GM19238 (cell line): ENCODE results near the gene RELT.

Experiments
- DNase-seq: peaks from one replicate; pipeline ENCODE4 v3.0.0; 2011; ENCODE audit warnings: low spot score; ENCODE audit not compliant: insufficient read length

RELT gene

GRCh38 chr11:73347067-73347466 is 29.1 kb upstream of the RELT start:
- DNase-seq, result no peak

- DNase-seq, result no peak
Measured at GRCh38 chr11:73348838-73349237, 27.4 kb upstream of the RELT start.

- no peak for DNase-seq
Measured at GRCh38 chr11:73349633-73350032, 26.6 kb upstream of the RELT start.

- DNase-seq, result peak; percentile 88
Measured at GRCh38 chr11:73350908-73351636, 25.1 kb upstream of the RELT start.

- no peak for DNase-seq
Measured at GRCh38 chr11:73353422-73353821, 22.8 kb upstream of the RELT start.

GRCh38 chr11:73355109-73355508 is 21.1 kb upstream of the RELT start:
- DNase-seq, result no peak

- DNase-seq, result no peak
Measured at GRCh38 chr11:73356979-73357860, 19.0 kb upstream of the RELT start.

- DNase-seq, result no peak
Measured at GRCh38 chr11:73358071-73358470, 18.1 kb upstream of the RELT start.

- DNase-seq, result no peak
Measured at GRCh38 chr11:73359341-73359740, 16.9 kb upstream of the RELT start.

GRCh38 chr11:73359930-73360742 is 16.1 kb upstream of the RELT start:
- peak; percentile 57 for DNase-seq

GRCh38 chr11:73360743-73361369 is 15.3 kb upstream of the RELT start:
- no peak for DNase-seq

GRCh38 chr11:73361953-73362776 is 14.0 kb upstream of the RELT start:
- no peak for DNase-seq

GRCh38 chr11:73363147-73363546 is 13.1 kb upstream of the RELT start:
- DNase-seq, result no peak

- no peak for DNase-seq
Measured at GRCh38 chr11:73365352-73366264, 10.6 kb upstream of the RELT start.

GRCh38 chr11:73366265-73366610 is 10.0 kb upstream of the RELT start:
- no peak for DNase-seq

- DNase-seq, result no peak
Measured at GRCh38 chr11:73366953-73367352, 9.2 kb upstream of the RELT start.

- DNase-seq, result no peak
Measured at GRCh38 chr11:73367482-73368024, 8.6 kb upstream of the RELT start.

- no peak for DNase-seq
Measured at GRCh38 chr11:73372375-73372993, 3.7 kb upstream of the RELT start.

GRCh38 chr11:73374151-73374550 is 2.0 kb upstream of the RELT start:
- no peak for DNase-seq
